ENCODE results near the gene CD274.
"Not testable (repeated sequence)": the region's sequence is repeated elsewhere in the genome, so short reads cannot be mapped to it uniquely, and the experiment has no call there.

The CD274 gene

DNA sequence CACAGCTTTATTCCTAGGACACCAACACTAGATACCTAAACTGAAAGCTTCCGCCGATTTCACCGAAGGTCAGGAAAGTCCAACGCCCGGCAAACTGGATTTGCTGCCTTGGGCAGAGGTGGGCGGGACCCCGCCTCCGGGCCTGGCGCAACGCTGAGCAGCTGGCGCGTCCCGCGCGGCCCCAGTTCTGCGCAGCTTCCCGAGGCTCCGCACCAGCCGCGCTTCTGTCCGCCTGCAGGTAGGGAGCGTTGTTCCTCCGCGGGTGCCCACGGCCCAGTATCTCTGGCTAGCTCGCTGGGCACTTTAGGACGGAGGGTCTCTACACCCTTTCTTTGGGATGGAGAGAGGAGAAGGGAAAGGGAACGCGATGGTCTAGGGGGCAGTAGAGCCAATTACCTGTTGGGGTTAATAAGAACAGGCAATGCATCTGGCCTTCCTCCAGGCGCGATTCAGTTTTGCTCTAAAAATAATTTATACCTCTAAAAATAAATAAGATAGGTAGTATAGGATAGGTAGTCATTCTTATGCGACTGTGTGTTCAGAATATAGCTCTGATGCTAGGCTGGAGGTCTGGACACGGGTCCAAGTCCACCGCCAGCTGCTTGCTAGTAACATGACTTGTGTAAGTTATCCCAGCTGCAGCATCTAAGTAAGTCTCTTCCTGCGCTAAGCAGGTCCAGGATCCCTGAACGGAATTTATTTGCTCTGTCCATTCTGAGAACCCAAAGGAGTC is at the start of gene CD274:
TSS of gene CD274 (plus strand) at position 184 of the 733 bp plus-strand sequence. CDS start 5,572 bp downstream, outside the sequence.
- peak; percentile 82 to 89 for DNase-seq

DNA sequence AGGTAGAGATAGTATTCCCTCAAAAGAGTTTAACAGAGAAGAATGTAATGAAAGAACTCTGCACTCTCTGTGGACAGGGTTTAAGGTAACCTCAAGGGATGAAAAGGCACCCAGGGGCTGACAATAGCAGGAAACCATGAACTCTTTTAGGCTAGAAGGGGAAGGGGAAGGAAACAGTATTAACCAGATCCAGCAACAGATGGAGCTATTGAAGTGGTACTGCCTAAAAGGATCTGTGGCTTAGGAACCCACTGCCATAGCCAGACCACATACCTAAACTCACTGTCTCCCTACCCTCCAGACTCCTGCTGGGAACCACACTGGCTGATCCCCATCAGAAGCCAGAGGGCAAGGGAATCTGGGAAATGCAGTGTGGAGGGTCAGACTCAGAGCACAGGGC is 48.1 kb upstream of the CD274 start:
- no peak for DNase-seq

- DNase-seq, result no peak
Measured at GRCh38 chr9:5408596-5408995, 41.7 kb upstream of the CD274 start.

GRCh38 chr9:5416953-5417352 is 33.4 kb upstream of the CD274 start:
- DNase-seq, result no peak

- DNase-seq, result no peak
Measured at GRCh38 chr9:5418481-5418880, 31.9 kb upstream of the CD274 start.

DNA sequence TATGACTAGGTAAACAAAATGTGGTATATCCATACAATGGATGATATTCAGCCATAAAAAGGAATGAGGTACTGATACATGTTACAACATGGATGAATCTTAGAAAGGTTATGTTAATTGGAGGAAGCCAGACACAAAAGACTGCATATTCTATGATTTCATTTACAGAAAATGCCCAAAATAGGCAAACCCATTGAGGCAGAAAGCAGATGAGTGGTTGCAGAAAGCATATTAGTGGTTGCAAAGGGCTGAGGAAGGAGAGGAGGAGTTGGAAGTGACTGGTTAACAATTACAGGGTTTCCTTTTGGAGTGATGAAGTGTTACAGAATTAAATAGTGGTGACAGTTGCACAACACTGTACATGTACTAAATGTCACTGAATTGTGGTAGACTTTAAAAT is 30.4 kb upstream of the CD274 start:
- DNase-seq, result no peak

- DNase-seq, result no peak
Measured at GRCh38 chr9:5421163-5421562, 29.2 kb upstream of the CD274 start.

DNA sequence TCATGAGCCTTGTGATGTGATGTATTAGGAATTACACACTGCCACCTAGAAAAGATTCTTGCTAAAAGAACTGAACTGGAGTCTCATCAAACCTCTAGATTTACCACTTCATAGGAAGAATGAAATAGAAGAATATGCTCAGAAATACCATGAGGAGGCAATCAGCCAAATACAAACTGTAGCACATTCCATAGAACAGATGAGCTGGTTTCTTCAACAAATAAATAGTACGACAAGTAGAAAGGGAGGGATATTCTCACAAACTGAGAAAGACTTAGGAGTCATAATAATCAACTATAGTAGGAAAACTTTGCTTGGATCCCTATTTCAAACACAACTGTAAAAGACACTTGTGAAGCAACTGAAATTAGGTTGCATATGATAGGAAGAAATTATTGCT is 28.1 kb upstream of the CD274 start:
- DNase-seq, result no peak

GRCh38 chr9:5425006-5425628 is 25.2 kb upstream of the CD274 start:
- DNase-seq, result no peak

DNA sequence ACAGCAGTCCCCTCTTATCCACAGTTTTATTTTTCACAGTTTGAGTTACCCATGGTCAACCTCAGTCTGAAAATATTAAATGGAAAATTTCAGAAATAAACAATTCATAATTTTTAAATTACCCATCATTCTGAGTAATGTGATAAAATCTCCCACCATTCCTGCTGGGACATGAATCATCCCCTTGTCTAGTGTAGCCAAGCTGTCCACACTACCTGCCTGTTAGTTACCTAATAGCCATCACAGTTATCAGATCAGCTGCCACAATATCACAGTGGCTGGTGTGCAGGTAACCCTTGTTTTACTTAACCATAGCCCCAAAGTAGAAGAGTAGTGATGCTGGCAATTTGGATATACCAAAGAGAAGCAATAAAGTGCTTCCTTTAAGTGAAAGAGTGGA is 23.3 kb upstream of the CD274 start:
- no peak for DNase-seq

- DNase-seq, result no peak
Measured at GRCh38 chr9:5428172-5428571, 22.2 kb upstream of the CD274 start.

- DNase-seq, result no peak
Measured at GRCh38 chr9:5428794-5429528, 21.4 kb upstream of the CD274 start.

DNA sequence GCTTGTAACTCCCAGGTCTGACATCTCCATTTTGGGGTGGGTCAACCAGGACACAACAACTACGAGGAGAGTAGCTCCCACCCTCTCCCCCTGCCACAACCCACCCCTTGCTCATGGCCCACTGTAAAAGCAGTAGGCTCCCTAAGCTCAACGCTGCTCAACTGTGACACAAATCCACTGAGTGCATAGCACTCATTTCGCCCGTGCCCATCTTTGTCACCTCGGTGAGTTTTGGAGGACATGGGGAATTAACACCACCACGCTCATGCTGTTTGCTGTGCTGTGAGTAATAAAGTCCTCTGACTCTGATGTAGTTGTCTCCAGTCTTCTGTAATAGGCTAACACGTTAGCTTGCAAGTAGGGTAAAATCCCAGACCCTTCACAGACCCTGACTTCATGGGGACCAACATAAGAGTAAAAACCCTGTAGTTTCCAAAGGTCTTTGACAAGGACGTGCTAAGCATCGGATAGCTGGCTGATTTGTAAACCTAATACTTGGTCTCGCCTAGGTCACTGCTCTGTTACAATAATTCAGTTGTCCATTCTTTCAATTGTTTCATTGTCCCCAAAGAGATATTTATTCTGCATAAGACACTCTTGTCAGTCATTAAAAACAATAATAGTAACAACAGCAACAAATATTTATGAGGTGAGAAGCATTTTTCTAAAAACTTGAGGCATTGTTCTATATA is 20.3 kb upstream of the CD274 start:
- no peak for DNase-seq

DNA sequence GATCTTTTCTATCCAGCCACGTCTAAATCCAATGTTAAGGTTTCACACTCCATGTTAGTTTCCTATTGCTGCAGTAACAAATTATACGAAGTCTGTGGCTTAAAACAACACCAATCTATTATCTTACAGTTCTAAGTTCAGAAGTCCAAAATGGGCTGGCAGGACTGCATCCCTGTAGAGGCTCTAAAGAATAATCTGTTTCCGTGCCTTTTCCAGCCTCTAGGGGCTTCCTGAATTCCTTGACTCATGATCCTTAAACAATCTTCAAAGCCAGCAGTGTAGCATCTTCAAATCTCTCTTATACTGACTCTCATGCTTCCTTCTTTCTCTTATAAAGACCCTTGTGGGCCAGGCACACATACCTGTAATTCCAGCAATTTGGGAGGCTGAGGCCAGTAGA is 19.4 kb upstream of the CD274 start:
- no peak for DNase-seq

DNA sequence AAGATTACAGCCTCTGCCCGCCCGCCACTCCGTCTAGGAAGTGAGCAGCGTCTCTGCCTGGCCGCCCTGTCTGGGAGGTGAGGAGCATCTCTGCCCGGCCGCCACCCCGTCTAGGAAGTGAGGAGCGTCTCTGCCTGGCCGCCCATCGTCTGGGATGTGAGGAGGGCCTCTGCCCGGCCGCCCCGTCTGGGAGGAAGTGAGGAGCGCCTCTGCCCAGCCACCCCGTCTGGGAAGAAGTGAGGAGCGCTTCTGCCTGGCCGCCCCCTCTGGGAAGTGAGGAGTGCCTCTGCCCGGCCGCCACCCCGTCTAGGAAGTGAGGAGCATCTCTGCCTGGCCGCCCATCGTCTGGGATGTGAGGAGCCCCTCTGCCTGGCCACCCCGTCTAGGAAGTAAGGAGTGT is 17.5 kb upstream of the CD274 start:
- not testable (repeated sequence) for DNase-seq

DNA sequence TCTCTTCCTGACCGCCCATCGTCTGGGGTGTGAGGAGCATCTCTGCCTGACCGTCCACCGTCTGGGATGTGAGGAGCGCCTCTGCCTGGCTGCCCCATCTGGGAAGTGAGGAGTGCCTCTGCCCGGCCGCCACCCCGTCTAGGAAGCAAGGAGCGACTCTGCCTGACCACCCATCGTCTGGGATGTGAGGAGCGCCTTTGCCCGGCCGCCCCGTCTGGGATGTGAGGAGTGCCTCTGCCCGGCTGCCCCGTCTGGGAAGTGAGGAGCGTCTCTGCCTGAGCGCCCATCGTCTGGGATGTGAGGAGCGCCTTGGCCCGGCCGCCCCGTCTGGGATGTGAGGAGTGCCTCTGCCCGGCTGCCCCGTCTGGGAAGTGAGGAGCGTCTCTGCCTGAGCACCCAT is 17.0 kb upstream of the CD274 start:
- not testable (repeated sequence) for DNase-seq

DNA sequence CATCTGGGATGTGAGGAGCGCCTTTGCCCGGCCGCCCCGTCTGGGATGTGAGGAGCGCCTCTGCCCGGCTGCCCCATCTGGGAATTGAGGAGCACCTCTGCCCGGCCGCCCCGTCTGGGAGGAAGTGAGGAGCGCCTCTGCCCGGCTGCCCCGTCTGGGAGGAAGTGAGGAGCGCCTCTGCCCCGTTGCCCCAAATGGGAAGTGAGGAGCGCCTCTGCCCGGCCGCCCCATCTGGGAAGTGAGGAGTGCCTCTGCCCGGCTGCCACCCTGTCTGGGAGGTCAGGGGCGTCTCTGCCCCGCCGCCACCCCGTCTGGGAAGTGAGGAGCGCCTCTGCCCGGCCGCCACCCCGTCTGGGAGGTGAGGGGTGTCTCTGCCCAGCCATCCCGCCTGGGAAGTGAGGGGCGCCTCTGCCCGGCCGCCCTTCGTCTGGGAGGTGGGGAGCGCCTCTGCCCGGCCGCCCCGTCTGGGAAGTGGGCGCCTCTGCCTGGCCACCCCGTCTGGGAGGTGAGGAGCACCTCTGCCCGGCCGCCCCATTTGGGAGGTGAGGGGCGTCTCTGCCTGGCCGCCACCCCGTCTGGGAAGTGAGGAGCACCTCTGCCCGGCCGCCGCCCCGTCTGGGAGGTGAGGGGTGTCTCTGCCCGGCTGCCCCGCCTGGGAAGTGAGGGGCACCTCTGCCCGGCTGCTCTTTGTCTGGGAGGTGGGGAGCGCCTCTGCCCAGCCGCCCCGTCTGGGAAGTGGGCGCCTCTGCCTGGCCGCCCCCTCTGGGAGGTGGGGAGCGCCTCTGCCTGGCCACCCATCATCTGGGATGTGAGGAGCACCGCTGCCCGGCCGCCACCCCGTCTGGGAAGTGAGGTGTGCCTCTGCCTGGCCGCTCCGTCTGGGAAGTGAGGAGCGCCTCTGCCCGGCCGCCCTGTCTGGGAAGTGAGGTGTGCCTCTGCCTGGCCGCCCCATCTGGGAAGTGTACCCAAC is 16.2 kb upstream of the CD274 start:
- DNase-seq, result not testable (repeated sequence)

DNA sequence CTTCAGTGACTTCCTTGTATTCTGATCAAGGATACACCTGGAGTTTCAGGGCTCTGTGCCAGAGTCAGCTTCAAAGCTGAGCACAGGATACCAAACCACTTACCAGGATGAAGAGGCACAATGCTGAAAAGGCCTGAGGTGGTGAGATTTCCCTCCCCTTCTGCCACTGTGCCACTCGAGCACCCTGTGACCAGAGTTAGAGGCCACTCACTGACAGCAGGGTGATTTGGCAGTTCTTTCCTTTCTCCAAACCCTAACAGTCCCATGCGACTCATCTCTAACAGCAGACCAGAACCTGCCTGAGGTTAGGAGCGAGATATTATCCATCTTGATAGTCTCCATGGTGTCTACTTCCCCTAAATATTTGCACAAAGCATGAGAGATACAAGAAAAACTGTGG is 14.4 kb upstream of the CD274 start:
- DNase-seq, result no peak

GRCh38 chr9:5436441-5436840 is 13.9 kb upstream of the CD274 start:
- DNase-seq, result no peak

- peak; percentile 89 to 90 for DNase-seq
Measured at GRCh38 chr9:5437254-5438216, 12.8 kb upstream of the CD274 start, which contains the start of gene PLGRKT. TSS of gene PLGRKT (minus strand) at chr9:5437925. CDS start at chr9:5431977, 5,948 bp downstream.
